PC-9 (cell line): ENCODE data around the gene MICB. TPM values are rescaled to one million over a fixed set of nuclear protein-coding genes. Genes with fewer than 3 reads are reported as not detected.

ENCODE experiments used
- BruUV-seq: library from RNA; stranded (reverse); fragments of 400-500 nt; replicated peaks from 2 replicates; lab custom pipeline; 2021; lab: Mats Ljungman, UMichigan
- CTCF ChIA-PET: fragments of 300-600 bp; sonication (Branson Sonifier 250); formaldehyde crosslinking; loops from one replicate; lab custom pipeline; 2022; ENCODE audit warnings: antibody characterized with exemption; lab: Charles Lee
- POLR2A ChIA-PET: fragments of 300-600 bp; sonication (Branson Sonifier 250); formaldehyde crosslinking; loops from one replicate; lab custom pipeline; 2022; ENCODE audit warnings: antibody characterized with exemption; ENCODE audit not compliant: unreplicated experiment; lab: Charles Lee
- DNase-seq, 2 experiments: peaks; one replicate each; pipeline versions ENCODE4 v3.0.0 to v3.0.0-alpha.2; 2015 to 2022; ENCODE audit warnings: mixed read lengths in 1 of 2
- H2AFZ ChIP-seq: fragments of 200-600 bp; sonication (generic); 2 replicates; pipeline ENCODE4 v1.8.1; 2017; ENCODE audit warnings: antibody characterized with exemption
- H3F3A ChIP-seq: fragments of 200-600 bp; sonication (generic); 2 replicates; pipeline ENCODE4 v1.8.1; 2017; ENCODE audit warnings: antibody characterized with exemption, mild to moderate bottlenecking, low read depth; ENCODE audit not compliant: insufficient read depth
- H3K27ac ChIP-seq: fragments of 200-600 bp; sonication (generic); 2 replicates; pipeline ENCODE4 v1.6.1; 2016; ENCODE audit warnings: mixed run types
- H3K27me3 ChIP-seq: fragments of 200-600 bp; sonication (generic); 2 replicates; pipeline ENCODE4 v1.6.1; 2016; ENCODE audit warnings: low read depth, mixed run types; ENCODE audit not compliant: insufficient read depth
- H3K36me3 ChIP-seq: fragments of 200-600 bp; sonication (generic); 2 replicates; pipeline ENCODE4 v1.6.1; 2016; ENCODE audit warnings: low read depth, mixed run types
- H3K4me1 ChIP-seq: fragments of 200-600 bp; sonication (generic); replicated peaks from 2 replicates; pipeline ENCODE4 v1.6.1; 2016; ENCODE audit warnings: mixed run types; ENCODE audit not compliant: insufficient read depth
- H3K4me2 ChIP-seq: fragments of 200-600 bp; sonication (generic); 2 replicates; pipeline ENCODE4 v1.6.1; 2017; ENCODE audit warnings: mixed run types
- H3K4me3 ChIP-seq: fragments of 200-600 bp; sonication (generic); 2 replicates; pipeline ENCODE4 v1.6.1; 2016; ENCODE audit warnings: mixed run types
- H3K79me2 ChIP-seq: fragments of 200-600 bp; sonication (generic); 2 replicates; pipeline ENCODE4 v1.6.1; 2017; ENCODE audit warnings: low read depth, mixed run types
- H3K9me2 ChIP-seq: fragments of 200-600 bp; sonication (generic); 2 replicates; pipeline ENCODE4 v1.8.1; 2017; ENCODE audit warnings: mild to moderate bottlenecking; ENCODE audit not compliant: insufficient read depth
- H3K9me3 ChIP-seq: fragments of 200-600 bp; sonication (generic); 2 replicates; pipeline ENCODE4 v1.8.1; 2016; ENCODE audit warnings: low read depth; ENCODE audit not compliant: insufficient read depth
- H4K20me1 ChIP-seq: fragments of 200-600 bp; sonication (generic); 2 replicates; pipeline ENCODE4 v1.8.1; 2017; ENCODE audit not compliant: insufficient read depth
- EZH2 ChIP-seq: fragments of 200-600 bp; sonication (generic); IDR thresholded peaks from 2 replicates; pipeline ENCODE4 v1.8.0; 2017; ENCODE audit warnings: antibody characterized with exemption, low read depth
- intact Hi-C: fragments of 100-400 bp; cut with micrococcal nuclease; formaldehyde crosslinking; loops from one replicate; pipeline ENCODE4 v1.10.0; 2022; ENCODE audit not compliant: unreplicated experiment
- total RNA-seq: library from RNA; stranded (reverse); gene quantifications from 2 replicates; pipeline ENCODE4 v1.2.3, GENCODE V29; 2021
- TF ChIP-seq, protein P1 (sequence below): fragments of 200-600 bp; sonication (generic); conservative IDR thresholded peaks from 2 replicates; pipeline ENCODE4 v1.6.1; 2017; ENCODE audit warnings: mixed run types, antibody characterized with exemption, mild to moderate bottlenecking, moderate library complexity

The MICB gene
- total RNA-seq, 1 experiment from 2014 or later, result 37.8 TPM

DNA sequence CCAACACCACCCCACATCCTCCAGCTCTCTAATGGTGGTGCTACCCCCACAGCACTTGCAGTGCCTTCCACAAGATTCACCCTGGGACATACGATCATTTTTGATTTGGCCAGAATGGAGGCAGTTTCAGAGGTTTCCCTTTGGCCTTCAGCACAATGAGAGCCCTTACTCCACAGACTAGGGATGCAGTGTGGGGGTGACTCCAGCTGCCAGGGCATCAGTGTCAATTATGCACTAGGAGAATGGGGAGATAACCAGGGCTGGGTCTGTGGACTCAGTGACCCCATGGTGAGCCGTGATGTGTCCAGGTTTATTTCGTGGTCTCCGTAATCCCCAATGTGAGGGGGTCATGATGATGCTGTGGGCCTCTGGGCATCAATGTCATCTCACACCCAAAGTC is 31.5 kb upstream of the MICB start:
- Histone ChIP-seq H3K4me2 (no peak overlapping the region), H3K4me3 (no peak overlapping the region), H3K9me3 (no peaks in the 10 kb centered on the region), H3K9me2 (no peaks in the 10 kb centered on the region), H3K36me3 (no peaks in the 10 kb centered on the region), H3K4me1 (peaks cover 6% of the 10 kb centered on the region; the same call in 1 of the 2 replicates), H4K20me1 (no peaks in the 10 kb centered on the region), H3K79me2 (no peaks in the 10 kb centered on the region), H3F3A (no peaks in the 10 kb centered on the region), H2AFZ (no peak overlapping the region), H3K27ac (no peak overlapping the region), H3K27me3 (peaks cover 8% of the 10 kb centered on the region)
- POLR2A ChIA-PET, result no interaction called here
- CTCF ChIA-PET, result no interaction called here
- intact Hi-C loops, result no loop called here
- TF ChIP-seq, protein P1, sequence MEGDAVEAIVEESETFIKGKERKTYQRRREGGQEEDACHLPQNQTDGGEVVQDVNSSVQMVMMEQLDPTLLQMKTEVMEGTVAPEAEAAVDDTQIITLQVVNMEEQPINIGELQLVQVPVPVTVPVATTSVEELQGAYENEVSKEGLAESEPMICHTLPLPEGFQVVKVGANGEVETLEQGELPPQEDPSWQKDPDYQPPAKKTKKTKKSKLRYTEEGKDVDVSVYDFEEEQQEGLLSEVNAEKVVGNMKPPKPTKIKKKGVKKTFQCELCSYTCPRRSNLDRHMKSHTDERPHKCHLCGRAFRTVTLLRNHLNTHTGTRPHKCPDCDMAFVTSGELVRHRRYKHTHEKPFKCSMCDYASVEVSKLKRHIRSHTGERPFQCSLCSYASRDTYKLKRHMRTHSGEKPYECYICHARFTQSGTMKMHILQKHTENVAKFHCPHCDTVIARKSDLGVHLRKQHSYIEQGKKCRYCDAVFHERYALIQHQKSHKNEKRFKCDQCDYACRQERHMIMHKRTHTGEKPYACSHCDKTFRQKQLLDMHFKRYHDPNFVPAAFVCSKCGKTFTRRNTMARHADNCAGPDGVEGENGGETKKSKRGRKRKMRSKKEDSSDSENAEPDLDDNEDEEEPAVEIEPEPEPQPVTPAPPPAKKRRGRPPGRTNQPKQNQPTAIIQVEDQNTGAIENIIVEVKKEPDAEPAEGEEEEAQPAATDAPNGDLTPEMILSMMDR, result no peak
- no peak for TF ChIP-seq EZH2
- BruUV-seq, result no TSS peak
- no peak for DNase-seq

DNA sequence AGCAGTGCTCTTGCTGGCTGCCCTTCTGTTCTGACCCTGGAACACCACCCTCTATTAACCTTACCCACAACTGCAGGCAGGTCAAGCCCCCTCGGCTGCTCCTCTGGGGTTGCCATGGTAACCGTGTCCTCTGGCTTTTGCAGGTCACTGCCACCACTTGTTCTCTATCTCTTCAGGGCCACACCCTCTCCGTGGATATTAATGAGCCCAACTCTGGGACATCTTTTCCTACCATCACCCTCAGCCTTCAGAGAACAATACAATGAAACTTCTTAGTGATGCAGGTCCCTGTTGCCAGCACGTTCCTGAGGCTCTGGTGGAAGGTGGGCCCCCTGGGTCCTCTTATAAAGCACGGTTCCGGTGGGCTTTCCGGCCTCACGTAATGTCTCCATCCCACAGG is 30.8 kb upstream of the MICB start:
- no TSS peak for BruUV-seq
- TF ChIP-seq, protein P1, result no peak
- TF ChIP-seq EZH2, result no peak
- no peaks in the 10 kb centered on the region for H3K36me3 ChIP-seq
- CTCF ChIA-PET, result no interaction called here
- H3F3A ChIP-seq, result no peaks in the 10 kb centered on the region
- no peaks in the 10 kb centered on the region for H3K9me3 ChIP-seq
- H3K4me3 ChIP-seq, result no peak overlapping the region
- POLR2A ChIA-PET, result no interaction called here
- peaks cover 6% of the 10 kb centered on the region; the same call in 1 of the 2 replicates for H3K4me1 ChIP-seq
- H3K9me2 ChIP-seq, result no peaks in the 10 kb centered on the region
- intact Hi-C loops, result no loop called here
- H2AFZ ChIP-seq, result no peak overlapping the region
- H3K4me2 ChIP-seq, result no peak overlapping the region
- no peak for DNase-seq
- no peaks in the 10 kb centered on the region for H3K79me2 ChIP-seq
- H3K27ac ChIP-seq, result no peak overlapping the region
- peaks cover 8% of the 10 kb centered on the region for H3K27me3 ChIP-seq
- H4K20me1 ChIP-seq, result no peaks in the 10 kb centered on the region

DNA sequence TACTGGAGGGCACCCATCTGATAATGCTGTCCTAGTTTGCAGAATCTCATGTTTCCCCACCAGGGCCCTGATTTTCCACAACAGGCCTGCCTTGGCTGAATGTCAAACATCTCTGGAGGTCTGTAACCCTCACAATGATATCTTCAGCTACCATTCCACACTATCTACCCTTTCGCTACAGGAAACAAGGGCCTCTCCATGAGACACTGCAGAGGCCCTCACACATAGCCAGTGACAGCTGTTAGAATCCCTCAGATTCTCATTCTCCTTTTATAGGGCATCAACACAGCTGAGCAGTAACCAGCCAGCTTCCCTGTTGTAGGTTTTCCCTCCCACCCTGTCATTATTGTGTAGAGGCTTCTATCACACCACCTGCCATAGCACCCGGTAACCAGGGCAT is 29.6 kb upstream of the MICB start:
- H3K9me3 ChIP-seq, result no peaks in the 10 kb centered on the region
- no peak for TF ChIP-seq EZH2
- TF ChIP-seq, protein P1, result no peak
- no peak overlapping the region for H3K27ac ChIP-seq
- H3K9me2 ChIP-seq, result no peaks in the 10 kb centered on the region
- no peak overlapping the region for H3K4me3 ChIP-seq
- H2AFZ ChIP-seq, result no peak overlapping the region
- no peaks in the 10 kb centered on the region for H3F3A ChIP-seq
- H3K79me2 ChIP-seq, result no peaks in the 10 kb centered on the region
- H4K20me1 ChIP-seq, result no peaks in the 10 kb centered on the region
- intact Hi-C loops, result no loop called here
- H3K4me1 ChIP-seq, result no peaks in the 10 kb centered on the region
- ChIA-PET POLR2A (no interaction called here), CTCF (no interaction called here)
- no TSS peak for BruUV-seq
- H3K4me2 ChIP-seq, result no peak overlapping the region
- H3K27me3 ChIP-seq, result peaks cover 8% of the 10 kb centered on the region
- no peak for DNase-seq
- H3K36me3 ChIP-seq, result no peaks in the 10 kb centered on the region
